NCI-H2196 (cell line): ENCODE results near the gene ADH1B.
"Not testable (repeated sequence)": the region's sequence is repeated elsewhere in the genome, so short reads cannot be mapped to it uniquely, and the experiment has no call there.

Source experiments
- DNase-seq: peaks from one replicate; lab custom pipeline; 2025; ENCODE audit not compliant: unreplicated experiment; lab: John Stamatoyannopoulos, UW

Gene ADH1B

DNA sequence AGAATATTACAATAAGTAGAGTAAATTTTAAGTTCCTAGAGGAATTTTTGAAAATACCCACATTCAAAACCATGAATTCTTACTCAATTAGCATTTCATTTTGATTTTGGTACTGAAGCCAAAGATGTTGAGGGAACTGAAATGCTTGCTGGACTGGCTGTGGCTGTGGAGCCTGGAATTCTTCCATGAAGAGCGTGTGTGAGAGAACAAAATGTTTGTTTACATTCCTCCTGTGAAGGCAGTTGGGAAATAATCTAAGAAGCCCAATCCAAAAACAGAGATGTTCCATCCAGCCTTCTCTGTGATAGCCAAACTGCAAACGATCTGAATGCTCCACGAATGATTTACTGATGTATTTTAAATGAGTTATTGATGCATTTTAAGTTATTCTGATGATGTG is 3.8 kb upstream of the ADH1B start:
- no peak for DNase-seq

- DNase-seq = no peak
Measured at GRCh38 chr4:99324361-99324760, 3.2 kb upstream of the ADH1B start.

- DNase-seq = no peak
Measured at GRCh38 chr4:99323756-99324155, 2.6 kb upstream of the ADH1B start.

GRCh38 chr4:99317811-99318210 is 3.4 kb downstream of the ADH1B start:
- not testable (repeated sequence) for DNase-seq

GRCh38 chr4:99317354-99317753 is 3.8 kb downstream of the ADH1B start:
- DNase-seq = no peak

DNA sequence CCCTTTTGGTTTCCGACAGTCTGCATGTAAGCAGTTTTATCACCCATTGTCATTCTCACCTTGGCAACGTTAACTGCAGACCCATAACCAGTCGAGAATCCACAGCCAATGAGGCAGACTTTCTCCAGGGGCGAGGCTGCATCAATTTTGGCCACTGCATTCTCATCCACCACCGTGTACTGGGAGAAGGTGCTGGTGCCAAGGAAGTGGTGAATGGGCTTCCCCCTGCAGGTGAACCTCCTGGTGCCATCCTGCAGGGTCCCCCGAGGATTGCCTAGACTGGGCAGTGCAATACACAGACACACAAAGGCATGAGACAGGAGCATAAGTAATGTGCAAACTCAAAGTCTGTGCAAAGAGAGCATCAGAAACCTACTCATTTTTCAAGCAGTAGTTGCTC is 5.4 kb downstream of the ADH1B start:
- DNase-seq = no peak

DNA sequence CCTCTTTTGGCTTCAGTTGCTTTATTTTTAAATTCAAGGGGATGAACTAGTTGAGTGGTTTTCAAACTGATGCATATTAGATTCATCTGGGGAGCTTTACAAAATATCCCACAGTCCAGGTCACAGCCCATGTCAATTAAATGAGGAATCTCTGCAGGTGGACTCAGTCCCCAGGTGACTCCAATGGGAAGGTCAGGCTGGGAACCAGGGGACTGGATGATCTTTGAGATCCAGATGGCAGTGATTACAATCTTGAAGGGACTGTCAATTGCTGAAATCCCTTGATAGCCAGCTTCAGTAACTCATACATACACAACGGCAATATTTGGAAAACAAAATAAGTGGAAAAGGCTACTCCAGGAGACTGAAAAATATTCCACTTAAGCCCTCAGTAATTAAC is 7.0 kb downstream of the ADH1B start:
- no peak for DNase-seq

DNA sequence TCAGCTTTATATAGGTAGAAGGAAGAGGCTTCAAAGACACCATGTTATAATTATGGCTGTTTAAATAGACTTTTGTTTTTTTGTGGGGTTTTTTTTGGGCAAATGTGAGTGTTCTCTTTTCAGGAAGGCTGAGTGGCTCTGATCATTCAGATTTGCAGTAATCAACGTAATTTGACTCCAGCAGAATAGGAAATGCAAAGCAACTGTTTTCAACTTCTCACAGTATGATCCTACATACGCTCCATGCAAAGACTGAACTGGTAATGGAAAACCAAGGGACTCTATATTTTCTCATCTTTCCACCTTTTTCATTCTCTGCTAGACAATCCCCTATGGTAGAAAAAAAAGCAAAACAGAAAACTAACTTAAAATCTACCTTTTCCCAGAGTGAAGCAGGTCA is 10.8 kb downstream of the ADH1B start:
- DNase-seq = no peak

DNA sequence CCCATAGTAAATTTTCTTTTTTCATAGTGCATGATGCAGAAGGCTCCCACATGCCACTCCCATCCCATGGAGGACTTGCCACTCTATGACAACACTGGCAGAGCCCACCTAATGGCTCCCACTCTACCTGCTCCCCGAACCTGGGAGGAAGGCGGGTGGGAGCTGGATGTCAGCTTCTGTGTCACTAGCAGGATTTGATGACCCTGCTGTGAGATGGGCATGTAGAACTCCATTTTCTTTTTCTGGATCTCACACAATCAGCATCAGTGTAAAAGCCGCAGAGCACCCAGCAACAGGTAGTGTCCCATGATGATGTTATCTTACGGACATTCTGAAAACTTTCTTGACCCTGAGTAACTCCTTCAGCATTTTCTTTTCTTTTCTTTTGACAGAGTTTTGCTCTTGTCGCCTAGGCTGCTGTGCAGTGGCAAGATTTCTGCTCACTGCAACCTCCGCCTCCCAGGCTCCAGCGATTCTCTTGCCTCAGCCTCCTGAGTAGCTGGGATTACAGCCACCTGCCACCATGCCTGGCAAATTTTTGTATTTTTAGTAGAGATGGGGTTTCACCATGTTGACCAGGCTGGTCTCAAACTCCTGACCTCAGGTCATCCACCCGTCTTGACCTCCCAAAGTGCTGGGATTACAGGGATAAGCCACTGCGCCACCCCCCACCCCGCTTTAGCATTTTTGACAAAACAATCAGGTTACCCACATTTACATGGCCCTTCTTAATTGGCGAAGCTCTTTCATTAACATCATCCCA is 15.4 kb downstream of the ADH1B start:
- DNase-seq = no peak

- DNase-seq = no peak
Measured at GRCh38 chr4:99301376-99302164, 19.6 kb downstream of the ADH1B start.

GRCh38 chr4:99300934-99301333 is 20.3 kb downstream of the ADH1B start:
- DNase-seq = no peak

DNA sequence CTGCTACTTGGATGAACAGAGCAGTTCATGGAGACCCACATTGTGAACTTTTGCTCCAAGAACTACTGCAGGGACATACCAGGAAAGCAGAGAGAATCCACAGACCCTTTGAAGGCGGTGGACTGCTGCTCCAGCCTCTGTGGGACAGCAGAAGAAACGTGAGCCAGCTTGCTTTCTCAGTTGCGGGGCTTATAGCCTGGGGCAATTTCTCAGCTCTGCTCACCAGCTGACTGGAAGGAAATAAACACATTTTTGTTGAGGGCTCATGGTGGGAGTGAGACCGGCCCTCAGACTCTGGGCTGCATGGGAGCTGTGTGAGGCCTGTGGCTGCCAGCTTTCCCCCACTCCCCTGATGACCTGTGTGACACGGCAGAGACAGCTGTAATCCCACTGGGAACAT is 27.8 kb downstream of the ADH1B start:
- no peak for DNase-seq

GRCh38 chr4:99290848-99291786 is 30.1 kb downstream of the ADH1B start, which contains the start of gene ADH1A:
Gene ADH1A (minus strand): TSS chr4:99290985. CDS start chr4:99290914, 71 bp downstream.
- DNase-seq = no peak

- DNase-seq = no peak
Measured at GRCh38 chr4:99285387-99285786, 35.8 kb downstream of the ADH1B start.

GRCh38 chr4:99282731-99283130 is 38.5 kb downstream of the ADH1B start:
- no peak for DNase-seq

DNA sequence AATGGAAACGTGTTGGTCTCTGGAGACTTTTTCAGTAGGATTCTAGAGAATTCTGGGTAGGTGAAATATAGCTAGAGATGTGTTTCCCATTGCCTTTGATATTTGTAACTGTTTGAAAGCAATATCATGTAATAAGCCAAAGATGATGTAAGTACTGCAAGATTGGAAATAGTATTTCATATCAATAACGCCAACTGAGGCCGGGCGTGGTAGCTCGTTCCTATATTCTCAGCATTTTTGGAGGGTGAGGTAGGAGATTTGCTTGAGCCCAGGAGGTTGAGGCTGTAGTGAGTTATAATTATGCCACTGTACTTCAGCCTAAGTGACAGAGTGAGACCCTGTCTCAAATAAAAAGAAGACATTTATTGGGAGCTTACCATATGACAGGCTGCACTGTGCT is 39.9 kb downstream of the ADH1B start:
- DNase-seq = no peak

DNA sequence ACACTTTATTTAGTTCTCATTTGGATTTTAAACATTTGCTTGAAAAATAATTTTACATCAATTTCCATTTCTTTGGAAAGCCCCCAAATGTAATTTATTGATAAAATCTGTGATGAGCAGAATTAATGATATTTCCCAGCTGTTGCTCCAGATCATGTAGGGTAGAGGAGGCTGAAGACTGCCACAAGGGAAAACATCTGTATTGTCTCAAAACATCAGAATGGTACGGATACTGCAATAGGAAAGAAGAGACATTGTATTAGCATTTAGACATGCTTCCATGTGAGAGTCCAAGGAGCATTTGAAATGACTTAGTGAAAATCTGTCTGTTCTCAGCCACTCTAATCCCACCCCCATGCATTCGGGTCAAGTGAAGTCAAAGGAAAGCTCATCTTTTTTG is 44.8 kb downstream of the ADH1B start:
- DNase-seq = no peak

DNA sequence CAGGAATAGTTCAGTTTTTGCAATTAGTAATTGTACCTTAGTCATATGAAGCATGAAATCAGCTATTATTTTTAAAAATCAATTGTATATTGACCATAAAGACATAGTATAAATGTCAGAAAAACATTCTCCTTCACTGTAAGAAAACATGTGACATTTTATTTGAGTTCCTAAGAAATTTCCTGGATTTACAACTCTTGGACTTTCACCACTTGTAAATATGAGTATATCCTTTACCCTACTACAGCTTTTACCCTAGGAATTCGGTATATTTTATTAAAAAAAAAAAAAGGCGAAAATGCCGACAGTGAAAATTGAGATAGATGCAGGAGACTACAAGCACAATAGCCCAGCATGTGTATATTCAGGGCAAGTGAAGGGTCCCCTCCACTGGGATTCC is 45.3 kb downstream of the ADH1B start:
- DNase-seq = no peak

GRCh38 chr4:99275050-99275449 is 46.2 kb downstream of the ADH1B start:
- no peak for DNase-seq

DNA sequence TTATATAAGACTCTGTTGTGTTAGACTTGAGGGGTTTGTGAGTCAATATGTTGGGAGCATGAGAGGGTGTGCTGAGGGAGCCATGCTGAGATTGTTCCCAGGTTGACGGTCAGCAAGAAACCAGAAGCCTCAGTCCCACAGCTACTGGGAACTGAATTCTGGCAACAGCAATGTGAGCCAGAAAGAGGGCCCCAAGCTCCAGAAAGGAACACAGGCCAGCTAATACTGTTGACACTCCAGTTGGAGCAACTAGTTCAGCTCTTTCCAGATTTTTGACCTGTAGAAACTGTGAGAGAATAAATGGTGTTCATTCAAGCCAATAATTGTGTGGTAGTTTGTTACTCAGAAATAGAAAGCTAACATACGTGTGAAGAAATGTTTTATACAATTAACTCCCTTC is 47.5 kb downstream of the ADH1B start:
- DNase-seq = no peak

GRCh38 chr4:99264927-99265326 is 56.3 kb downstream of the ADH1B start:
- no peak for DNase-seq
